ENCODE data around the gene KIAA0753.

Gene KIAA0753

GRCh38 chr17:6547336-6547735, 93.2 kb downstream of the KIAA0753 start:
- DNase-seq (ENCODE audit: low read depth), result no peak

GRCh38 chr17:6546069-6546718, 94.3 kb downstream of the KIAA0753 start:
- no peak for DNase-seq (ENCODE audit: low read depth)

GRCh38 chr17:6545291-6545690, 95.2 kb downstream of the KIAA0753 start:
- DNase-seq (ENCODE audit: low read depth), result no peak

DNA sequence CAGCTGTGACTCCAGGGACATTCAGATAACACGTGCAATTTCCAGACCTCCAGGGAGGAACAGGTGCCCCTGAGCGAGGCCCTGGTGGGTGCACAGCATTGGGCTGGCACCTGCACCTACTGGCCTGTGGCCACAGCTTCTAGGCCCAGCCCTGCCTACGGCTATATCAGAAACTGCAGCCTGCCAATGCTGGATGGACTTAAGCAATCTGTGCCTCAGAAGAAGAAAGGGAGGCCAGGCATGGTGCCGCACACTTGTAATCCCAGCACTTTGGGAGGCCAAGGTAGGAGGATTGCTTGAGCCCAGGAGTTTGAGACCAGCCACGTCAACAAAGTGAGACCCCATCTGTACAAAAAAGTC, 96.5 kb downstream of the KIAA0753 start:
- no peak for DNase-seq (ENCODE audit: low read depth)

GRCh38 chr17:6543079-6544010, 97.2 kb downstream of the KIAA0753 start:
- DNase-seq (ENCODE audit: low read depth), result no peak

DNA sequence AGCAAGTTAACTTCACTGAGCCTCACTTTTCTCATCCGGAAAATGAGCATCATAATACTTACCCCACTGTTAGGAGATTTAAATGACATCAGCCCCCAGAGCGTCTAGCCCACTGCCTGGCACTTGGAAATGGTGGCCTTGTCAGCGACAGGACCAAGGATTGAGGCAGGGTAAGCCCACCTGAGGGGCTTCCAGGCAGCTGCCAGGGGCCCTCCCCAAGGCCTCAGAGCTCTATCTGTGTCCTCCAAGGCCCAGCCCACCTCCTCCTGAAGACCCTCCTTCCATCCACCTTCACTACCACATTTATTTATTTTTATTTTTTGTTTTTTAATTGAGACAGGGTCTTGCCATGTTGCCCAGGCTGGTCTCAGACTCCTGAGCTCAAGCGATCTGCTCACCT, 97.9 kb downstream of the KIAA0753 start:
- DNase-seq (ENCODE audit: low read depth), result no peak

DNA sequence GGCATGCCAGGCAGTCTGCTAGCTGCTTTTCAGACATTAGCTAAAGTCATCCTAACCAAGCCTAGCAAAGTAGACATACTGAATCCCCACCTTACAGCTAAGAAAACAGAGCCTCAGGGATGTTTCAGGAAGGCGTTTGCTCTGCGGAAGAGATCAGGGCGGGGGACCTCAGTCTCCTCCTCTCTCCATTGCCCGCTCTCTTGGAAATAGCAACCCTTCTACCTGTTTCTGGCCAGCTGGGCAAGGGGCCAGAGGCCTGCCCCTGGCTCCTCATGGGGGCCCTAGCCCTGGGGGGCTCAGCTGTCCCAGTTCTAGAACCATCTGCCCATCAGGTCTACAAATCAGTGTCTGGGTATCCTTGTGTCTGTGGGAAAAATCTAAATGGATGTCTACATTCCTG, 98.6 kb downstream of the KIAA0753 start:
- DNase-seq (ENCODE audit: low read depth), result no peak

DNA sequence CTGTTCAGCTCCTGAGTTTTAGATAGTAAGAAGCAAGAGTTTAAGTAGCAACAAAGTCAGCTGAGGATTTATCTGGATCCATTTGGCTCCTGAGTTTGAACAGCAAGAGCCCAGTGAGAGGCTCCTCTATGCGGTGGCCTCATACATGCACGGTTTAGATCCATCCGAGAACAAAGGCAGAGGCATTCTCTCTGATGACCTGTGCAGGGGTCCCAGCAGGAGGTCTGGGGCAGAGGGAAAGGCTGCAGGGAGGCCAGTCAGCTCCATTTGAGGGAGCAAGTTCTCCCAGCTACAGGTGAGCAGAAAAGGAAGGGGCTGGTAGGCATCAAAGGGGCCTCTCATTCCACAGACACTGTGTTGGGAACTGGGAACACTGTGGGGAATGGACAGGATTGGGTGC, 100.6 kb downstream of the KIAA0753 start:
- DNase-seq (ENCODE audit: low read depth), result no peak

GRCh38 chr17:6536566-6537065, 103.9 kb downstream of the KIAA0753 start:
- DNase-seq (ENCODE audit: low read depth), result no peak

DNA sequence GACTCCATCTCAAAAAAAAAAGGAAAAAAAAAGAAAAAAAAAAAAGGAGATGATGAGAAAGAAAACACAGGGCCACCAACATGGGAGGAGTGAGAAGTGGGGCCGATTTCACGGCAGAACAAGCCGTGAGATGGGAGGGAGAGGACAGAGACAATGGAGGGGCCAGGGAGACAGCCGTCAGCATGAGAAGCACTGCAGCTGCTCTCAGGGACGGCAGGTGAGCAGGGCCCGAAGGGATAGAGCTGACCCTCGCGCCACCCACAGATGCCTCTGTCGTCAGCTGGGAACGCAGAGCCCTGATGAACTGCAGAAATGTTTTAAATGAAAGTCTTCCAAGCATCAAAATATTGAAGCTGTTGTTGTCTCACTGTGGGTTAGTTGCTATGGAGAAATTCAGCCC, 104.5 kb downstream of the KIAA0753 start:
- DNase-seq (ENCODE audit: low read depth), result no peak

DNA sequence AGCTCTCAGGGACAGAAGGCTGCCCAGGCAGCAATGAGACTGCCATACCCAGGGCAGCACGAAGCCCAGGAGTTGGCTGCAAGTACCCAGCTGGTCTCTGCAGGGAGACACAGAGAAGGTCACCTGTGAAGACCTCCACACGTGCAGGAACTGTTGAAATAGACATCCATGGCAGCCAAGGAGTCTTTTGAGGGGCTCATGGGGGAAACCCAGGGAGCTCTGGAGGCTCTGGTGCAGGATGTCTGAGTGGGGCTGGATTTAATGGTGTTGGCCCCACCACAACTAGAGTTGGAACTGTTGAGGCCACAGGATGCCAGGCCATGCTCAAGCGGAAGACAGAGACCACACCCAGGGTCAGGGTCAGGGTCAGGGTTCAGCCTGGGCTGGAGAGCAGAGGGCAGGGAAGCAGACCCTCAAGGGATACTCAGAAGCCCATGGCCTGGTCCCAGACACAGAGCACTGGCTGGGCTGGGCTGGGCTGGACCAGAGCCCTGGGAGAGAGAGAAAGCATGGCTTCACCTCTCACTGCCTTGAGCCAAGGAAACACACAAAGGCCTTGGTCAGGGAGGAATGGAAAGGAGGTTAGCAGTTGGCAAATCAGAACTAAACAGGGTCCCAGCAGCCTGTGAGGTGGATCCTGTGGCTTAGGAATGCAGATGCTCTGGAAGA, 105.5 kb downstream of the KIAA0753 start:
- no peak for DNase-seq (ENCODE audit: low read depth)

- DNase-seq (ENCODE audit: low read depth), result no peak
These were observed 108.0 kb downstream of the KIAA0753 start for GRCh38 chr17:6532441-6532885.

GRCh38 chr17:6531575-6531974, 108.9 kb downstream of the KIAA0753 start:
- DNase-seq (ENCODE audit: low read depth), result no peak

DNA sequence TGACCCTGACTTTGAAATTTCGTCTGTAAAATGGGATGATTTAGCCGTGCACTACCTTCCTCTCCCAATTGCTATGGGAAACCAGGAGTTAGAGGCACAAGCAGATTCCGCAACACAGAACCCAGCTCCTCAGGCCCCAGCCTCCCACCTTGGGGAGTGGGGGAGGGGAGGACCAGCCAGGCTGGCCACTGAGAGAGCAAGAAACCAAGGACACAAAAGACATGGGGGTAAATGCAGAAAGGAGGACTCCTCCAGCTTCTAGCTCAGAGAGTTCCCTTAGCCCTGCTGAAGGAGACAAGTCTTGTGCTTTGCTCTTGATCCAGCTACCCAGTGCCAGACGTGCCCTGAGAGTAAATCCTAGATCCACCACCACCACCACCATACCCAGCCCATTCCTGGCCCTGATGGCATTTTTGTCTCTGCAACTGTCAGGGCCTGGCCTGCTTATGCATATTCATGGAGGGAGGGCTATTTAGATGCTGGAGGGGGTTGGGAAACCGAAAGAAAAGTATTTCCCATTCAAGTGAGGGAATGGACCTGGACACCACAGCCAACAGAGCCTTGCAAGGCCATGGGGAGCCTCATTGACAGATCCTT, 110.1 kb downstream of the KIAA0753 start:
- no peak for DNase-seq (ENCODE audit: low read depth)

- DNase-seq (ENCODE audit: low read depth), result no peak
These were observed 112.0 kb downstream of the KIAA0753 start for GRCh38 chr17:6528557-6528956.

Data from stimulated activated CD8-positive, alpha-beta memory T cell treated with anti-CD3 and anti-CD28 coated beads, Interleukin-7, amount 100 ng/mL, for 24 hours (primary cell).